ENCODE results near the gene DTNB. TPM values are rescaled to one million over a fixed set of nuclear protein-coding genes. Genes with fewer than 3 reads are reported as not detected.

Gene DTNB
- total RNA-seq, 1 experiment from 2014 or later: 2.6 TPM

GRCh38 chr2:25479761-25480160 lies 193.6 kb downstream of the DTNB start:
- Histone ChIP-seq H3K27me3 (replicated peaks) (no peaks in the 10 kb centered on the region), H3K27ac (no peak overlapping the region), H3K4me3 (no peak overlapping the region), H3K36me3 (no peaks in the 10 kb centered on the region), H3K9me3 (replicated peaks) (0 out of 2 replicates have a peak, but pooled peaks cover 8% of the 10 kb centered on the region), H3K4me1 (replicated peaks) (peaks cover 9% of the 10 kb centered on the region)
- no peak for DNase-seq (ENCODE audit: low read depth in 1 of 2, low spot score in 2 of 2)

- DNase-seq (ENCODE audit: low read depth in 1 of 2, low spot score in 2 of 2): no peak
- H3K36me3 ChIP-seq: no peaks in the 10 kb centered on the region
- H3K4me1 ChIP-seq (replicated peaks): peaks cover 9% of the 10 kb centered on the region
- no peak overlapping the region for H3K4me3 ChIP-seq
- H3K27ac ChIP-seq: no peak overlapping the region
- H3K27me3 ChIP-seq (replicated peaks): no peaks in the 10 kb centered on the region
- 0 out of 2 replicates have a peak, but pooled peaks cover 8% of the 10 kb centered on the region for H3K9me3 ChIP-seq (replicated peaks)
Observed at GRCh38 chr2:25478736-25479135, 194.6 kb downstream of the DTNB start.

GRCh38 chr2:25473758-25474340 lies 199.5 kb downstream of the DTNB start:
- no peaks in the 10 kb centered on the region for H3K36me3 ChIP-seq
- H3K27ac ChIP-seq: no peak overlapping the region
- DNase-seq (ENCODE audit: low read depth in 1 of 2, low spot score in 2 of 2): no peak
- 0 out of 2 replicates have a peak, but pooled peaks cover 8% of the 10 kb centered on the region for H3K9me3 ChIP-seq (replicated peaks)
- H3K27me3 ChIP-seq (replicated peaks): no peaks in the 10 kb centered on the region
- no peak overlapping the region for H3K4me3 ChIP-seq
- no peaks in the 10 kb centered on the region for H3K4me1 ChIP-seq (replicated peaks)

- no peaks in the 10 kb centered on the region for H3K36me3 ChIP-seq
- no peak for DNase-seq (ENCODE audit: low read depth in 1 of 2, low spot score in 2 of 2)
Observed at GRCh38 chr2:25473131-25473530, 200.2 kb downstream of the DTNB start.

GRCh38 chr2:25470806-25471205 lies 202.6 kb downstream of the DTNB start:
- Histone ChIP-seq H3K4me1 (replicated peaks) (no peaks in the 10 kb centered on the region), H3K27me3 (replicated peaks) (no peaks in the 10 kb centered on the region), H3K4me3 (no peak overlapping the region), H3K36me3 (no peaks in the 10 kb centered on the region), H3K9me3 (replicated peaks) (0 out of 2 replicates have a peak, but pooled peaks cover 7% of the 10 kb centered on the region), H3K27ac (no peak overlapping the region)
- DNase-seq (ENCODE audit: low read depth in 1 of 2, low spot score in 2 of 2): no peak

More at GRCh38 chr2:25473131-25473530, 200.2 kb downstream of the DTNB start:
- Histone ChIP-seq H3K9me3 (replicated peaks) (0 out of 2 replicates have a peak, but pooled peaks cover 8% of the 10 kb centered on the region), H3K4me3 (no peak overlapping the region), H3K27me3 (replicated peaks) (no peaks in the 10 kb centered on the region), H3K4me1 (replicated peaks) (no peaks in the 10 kb centered on the region), H3K27ac (no peak overlapping the region)

- DNase-seq (ENCODE audit: low read depth in 1 of 2, low spot score in 2 of 2): no peak
- no peaks in the 10 kb centered on the region for H3K4me1 ChIP-seq (replicated peaks)
- H3K36me3 ChIP-seq: no peaks in the 10 kb centered on the region
- H3K27me3 ChIP-seq (replicated peaks): no peaks in the 10 kb centered on the region
- H3K9me3 ChIP-seq (replicated peaks): no peaks in the 10 kb centered on the region
- no peak overlapping the region for H3K27ac ChIP-seq
- H3K4me3 ChIP-seq: no peak overlapping the region
Observed at GRCh38 chr2:25467743-25468142, 205.6 kb downstream of the DTNB start.

GRCh38 chr2:25462021-25462420 lies 211.4 kb downstream of the DTNB start:
- no peak for DNase-seq (ENCODE audit: low read depth in 1 of 2, low spot score in 2 of 2)
- Histone ChIP-seq H3K27me3 (replicated peaks) (no peaks in the 10 kb centered on the region), H3K27ac (no peak overlapping the region), H3K4me1 (replicated peaks) (no peaks in the 10 kb centered on the region), H3K36me3 (no peaks in the 10 kb centered on the region), H3K9me3 (replicated peaks) (no peaks in the 10 kb centered on the region), H3K4me3 (no peak overlapping the region)

- no peaks in the 10 kb centered on the region for H3K36me3 ChIP-seq
- no peak overlapping the region for H3K27ac ChIP-seq
- H3K9me3 ChIP-seq (replicated peaks): no peaks in the 10 kb centered on the region
- H3K4me1 ChIP-seq (replicated peaks): no peaks in the 10 kb centered on the region
- DNase-seq (ENCODE audit: low read depth in 1 of 2, low spot score in 2 of 2): no peak
- no peak overlapping the region for H3K4me3 ChIP-seq
- no peaks in the 10 kb centered on the region for H3K27me3 ChIP-seq (replicated peaks)
Observed at GRCh38 chr2:25460261-25460905, 213.0 kb downstream of the DTNB start.

GRCh38 chr2:25454824-25455611 lies 218.4 kb downstream of the DTNB start:
- Histone ChIP-seq H3K27ac (no peak overlapping the region), H3K9me3 (replicated peaks) (no peaks in the 10 kb centered on the region), H3K36me3 (no peaks in the 10 kb centered on the region), H3K27me3 (replicated peaks) (no peaks in the 10 kb centered on the region), H3K4me1 (replicated peaks) (no peaks in the 10 kb centered on the region), H3K4me3 (no peak overlapping the region)
- no peak for DNase-seq (ENCODE audit: low read depth in 1 of 2, low spot score in 2 of 2)

GRCh38 chr2:25453199-25453905 lies 220.0 kb downstream of the DTNB start:
- no peaks in the 10 kb centered on the region for H3K4me1 ChIP-seq (replicated peaks)
- no peak overlapping the region for H3K4me3 ChIP-seq
- DNase-seq (ENCODE audit: low read depth in 1 of 2, low spot score in 2 of 2): no peak
- no peaks in the 10 kb centered on the region for H3K36me3 ChIP-seq
- H3K9me3 ChIP-seq (replicated peaks): no peaks in the 10 kb centered on the region
- H3K27me3 ChIP-seq (replicated peaks): no peaks in the 10 kb centered on the region
- no peak overlapping the region for H3K27ac ChIP-seq

- Histone ChIP-seq H3K4me3 (no peak overlapping the region), H3K9me3 (replicated peaks) (no peaks in the 10 kb centered on the region), H3K27me3 (replicated peaks) (no peaks in the 10 kb centered on the region), H3K4me1 (replicated peaks) (no peaks in the 10 kb centered on the region), H3K27ac (no peak overlapping the region), H3K36me3 (no peaks in the 10 kb centered on the region)
- no peak for DNase-seq (ENCODE audit: low read depth in 1 of 2, low spot score in 2 of 2)
Observed at GRCh38 chr2:25448808-25449207, 224.6 kb downstream of the DTNB start.

- Histone ChIP-seq H3K36me3 (no peaks in the 10 kb centered on the region), H3K4me3 (no peak overlapping the region), H3K4me1 (replicated peaks) (no peaks in the 10 kb centered on the region), H3K27me3 (replicated peaks) (no peaks in the 10 kb centered on the region), H3K9me3 (replicated peaks) (no peaks in the 10 kb centered on the region), H3K27ac (no peak overlapping the region)
- DNase-seq (ENCODE audit: low read depth in 1 of 2, low spot score in 2 of 2): no peak
Observed at GRCh38 chr2:25447018-25447417, 226.4 kb downstream of the DTNB start.

GRCh38 chr2:25446122-25446521 lies 227.3 kb downstream of the DTNB start:
- Histone ChIP-seq H3K9me3 (replicated peaks) (no peaks in the 10 kb centered on the region), H3K27me3 (replicated peaks) (no peaks in the 10 kb centered on the region), H3K4me3 (no peak overlapping the region), H3K4me1 (replicated peaks) (no peaks in the 10 kb centered on the region), H3K27ac (no peak overlapping the region), H3K36me3 (no peaks in the 10 kb centered on the region)
- no peak for DNase-seq (ENCODE audit: low read depth in 1 of 2, low spot score in 2 of 2)
